HEK293 (cell line): ENCODE measurements around the gene RNF181.

Experiments used
- ZFP69B ChIP-seq: fragments of 450-650 bp; formaldehyde crosslinking; IDR thresholded peaks from 2 replicates; pipeline ENCODE4 v1.5.1; 2016; ENCODE audit warnings: missing biosample characterization, missing genetic modification characterization
- ZNF10 ChIP-seq: fragments of 450-650 bp; formaldehyde crosslinking; IDR thresholded peaks from 2 replicates; pipeline ENCODE4 v1.5.1; 2017; ENCODE audit warnings: missing biosample characterization, missing genetic modification characterization
- ZNF133 ChIP-seq: fragments of 450-650 bp; formaldehyde crosslinking; IDR thresholded peaks from 2 replicates; pipeline ENCODE4 v1.5.1; 2016; ENCODE audit warnings: missing biosample characterization, missing genetic modification characterization
- ZNF146 ChIP-seq: fragments of 450-650 bp; formaldehyde crosslinking; IDR thresholded peaks from 2 replicates; pipeline ENCODE4 v1.5.1; 2016; ENCODE audit warnings: missing biosample characterization, missing genetic modification characterization
- ZNF175 ChIP-seq: fragments of 450-650 bp; formaldehyde crosslinking; IDR thresholded peaks from 2 replicates; pipeline ENCODE4 v1.5.1; 2016; ENCODE audit warnings: missing biosample characterization, missing genetic modification characterization
- ZNF274 ChIP-seq, 2 experiments: fragments of 200-500 bp in 1 of 2; fragments of 450-650 bp in 1 of 2; sonication (Bioruptor generic) in 1 of 2; formaldehyde crosslinking in 1 of 2; IDR thresholded peaks; 2 replicates each; pipeline versions ENCODE4 v1.5.1 to v1.6.1; 2014 to 2016; ENCODE audit warnings: borderline replicate concordance in 1 of 2, inconsistent platforms in 1 of 2, low read length in 1 of 2, missing biosample characterization in 1 of 2, missing genetic modification characterization in 1 of 2
- ZNF302 ChIP-seq: fragments of 450-650 bp; formaldehyde crosslinking; IDR thresholded peaks from 2 replicates; pipeline ENCODE4 v1.5.1; 2016; ENCODE audit warnings: missing biosample characterization, missing genetic modification characterization, low read depth
- ZNF324 ChIP-seq: fragments of 450-650 bp; formaldehyde crosslinking; IDR thresholded peaks from 2 replicates; pipeline ENCODE4 v1.5.1; 2016; ENCODE audit warnings: missing biosample characterization, missing genetic modification characterization
- ZNF514 ChIP-seq: fragments of 450-650 bp; formaldehyde crosslinking; IDR thresholded peaks from 2 replicates; pipeline ENCODE4 v1.5.1; 2016; ENCODE audit warnings: missing biosample characterization, missing genetic modification characterization
- TF ChIP-seq, protein P1 (sequence below): fragments of 450-650 bp; formaldehyde crosslinking; IDR thresholded peaks from 2 replicates; pipeline ENCODE4 v1.5.1; 2016; ENCODE audit warnings: missing biosample characterization, missing genetic modification characterization
- TF ChIP-seq, protein P2 (sequence below): fragments of 450-650 bp; formaldehyde crosslinking; IDR thresholded peaks from 2 replicates; pipeline ENCODE4 v1.5.1; 2016; ENCODE audit warnings: missing biosample characterization, missing genetic modification characterization, low read depth
- TF ChIP-seq, protein P3 (sequence below): fragments of 450-650 bp; formaldehyde crosslinking; IDR thresholded peaks from 2 replicates; pipeline ENCODE4 v1.5.1; 2017; ENCODE audit warnings: missing biosample characterization, missing genetic modification characterization

DNA sequence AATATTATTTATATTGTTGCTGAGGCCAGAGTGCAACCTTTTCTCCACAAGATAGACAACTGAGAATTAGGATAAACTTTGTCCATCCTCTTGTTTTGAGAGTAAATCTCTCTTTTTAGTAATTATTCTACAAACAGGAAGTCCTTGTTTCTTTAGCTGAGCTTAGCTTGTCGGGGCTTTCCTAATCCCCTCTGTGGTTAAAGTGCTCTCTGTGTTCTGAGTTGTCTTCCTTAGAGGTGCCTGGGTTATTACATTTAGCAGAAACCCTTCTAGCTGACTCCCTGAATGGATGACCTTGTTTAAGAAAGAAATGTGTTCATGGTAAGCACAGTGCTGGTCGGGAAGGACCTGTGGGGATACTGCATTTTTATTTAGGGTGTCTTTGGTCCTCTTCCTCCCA, 33.1 kb downstream of the RNF181 start:
- TF ChIP-seq ZNF514 (no peak), ZFP69B (no peak), ZNF324 (no peak), ZNF175 (tag by site-specific recombination) (no peak), ZNF274 (IDR thresholded peaks at IDR 0.05; ENCODE audit: low read length) (no peak), ZNF274 (tag by site-specific recombination; IDR thresholded peaks at IDR 0.05; ENCODE audit: borderline replicate concordance) (no peak), ZNF146 (tag by site-specific recombination) (no peak), ZNF302 (tag by site-specific recombination) (no peak), ZNF10 (tag by site-specific recombination) (no peak), ZNF133 (tag by site-specific recombination) (no peak)
- TF ChIP-seq, protein P1, sequence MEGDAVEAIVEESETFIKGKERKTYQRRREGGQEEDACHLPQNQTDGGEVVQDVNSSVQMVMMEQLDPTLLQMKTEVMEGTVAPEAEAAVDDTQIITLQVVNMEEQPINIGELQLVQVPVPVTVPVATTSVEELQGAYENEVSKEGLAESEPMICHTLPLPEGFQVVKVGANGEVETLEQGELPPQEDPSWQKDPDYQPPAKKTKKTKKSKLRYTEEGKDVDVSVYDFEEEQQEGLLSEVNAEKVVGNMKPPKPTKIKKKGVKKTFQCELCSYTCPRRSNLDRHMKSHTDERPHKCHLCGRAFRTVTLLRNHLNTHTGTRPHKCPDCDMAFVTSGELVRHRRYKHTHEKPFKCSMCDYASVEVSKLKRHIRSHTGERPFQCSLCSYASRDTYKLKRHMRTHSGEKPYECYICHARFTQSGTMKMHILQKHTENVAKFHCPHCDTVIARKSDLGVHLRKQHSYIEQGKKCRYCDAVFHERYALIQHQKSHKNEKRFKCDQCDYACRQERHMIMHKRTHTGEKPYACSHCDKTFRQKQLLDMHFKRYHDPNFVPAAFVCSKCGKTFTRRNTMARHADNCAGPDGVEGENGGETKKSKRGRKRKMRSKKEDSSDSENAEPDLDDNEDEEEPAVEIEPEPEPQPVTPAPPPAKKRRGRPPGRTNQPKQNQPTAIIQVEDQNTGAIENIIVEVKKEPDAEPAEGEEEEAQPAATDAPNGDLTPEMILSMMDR (tag by site-specific recombination), result no peak
- TF ChIP-seq, protein P2, sequence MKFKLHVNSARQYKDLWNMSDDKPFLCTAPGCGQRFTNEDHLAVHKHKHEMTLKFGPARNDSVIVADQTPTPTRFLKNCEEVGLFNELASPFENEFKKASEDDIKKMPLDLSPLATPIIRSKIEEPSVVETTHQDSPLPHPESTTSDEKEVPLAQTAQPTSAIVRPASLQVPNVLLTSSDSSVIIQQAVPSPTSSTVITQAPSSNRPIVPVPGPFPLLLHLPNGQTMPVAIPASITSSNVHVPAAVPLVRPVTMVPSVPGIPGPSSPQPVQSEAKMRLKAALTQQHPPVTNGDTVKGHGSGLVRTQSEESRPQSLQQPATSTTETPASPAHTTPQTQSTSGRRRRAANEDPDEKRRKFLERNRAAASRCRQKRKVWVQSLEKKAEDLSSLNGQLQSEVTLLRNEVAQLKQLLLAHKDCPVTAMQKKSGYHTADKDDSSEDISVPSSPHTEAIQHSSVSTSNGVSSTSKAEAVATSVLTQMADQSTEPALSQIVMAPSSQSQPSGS (tag by site-specific recombination), result no peak
- TF ChIP-seq, protein P3, sequence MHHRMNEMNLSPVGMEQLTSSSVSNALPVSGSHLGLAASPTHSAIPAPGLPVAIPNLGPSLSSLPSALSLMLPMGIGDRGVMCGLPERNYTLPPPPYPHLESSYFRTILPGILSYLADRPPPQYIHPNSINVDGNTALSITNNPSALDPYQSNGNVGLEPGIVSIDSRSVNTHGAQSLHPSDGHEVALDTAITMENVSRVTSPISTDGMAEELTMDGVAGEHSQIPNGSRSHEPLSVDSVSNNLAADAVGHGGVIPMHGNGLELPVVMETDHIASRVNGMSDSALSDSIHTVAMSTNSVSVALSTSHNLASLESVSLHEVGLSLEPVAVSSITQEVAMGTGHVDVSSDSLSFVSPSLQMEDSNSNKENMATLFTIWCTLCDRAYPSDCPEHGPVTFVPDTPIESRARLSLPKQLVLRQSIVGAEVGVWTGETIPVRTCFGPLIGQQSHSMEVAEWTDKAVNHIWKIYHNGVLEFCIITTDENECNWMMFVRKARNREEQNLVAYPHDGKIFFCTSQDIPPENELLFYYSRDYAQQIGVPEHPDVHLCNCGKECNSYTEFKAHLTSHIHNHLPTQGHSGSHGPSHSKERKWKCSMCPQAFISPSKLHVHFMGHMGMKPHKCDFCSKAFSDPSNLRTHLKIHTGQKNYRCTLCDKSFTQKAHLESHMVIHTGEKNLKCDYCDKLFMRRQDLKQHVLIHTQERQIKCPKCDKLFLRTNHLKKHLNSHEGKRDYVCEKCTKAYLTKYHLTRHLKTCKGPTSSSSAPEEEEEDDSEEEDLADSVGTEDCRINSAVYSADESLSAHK, result no peak
